Kidney (tissue), 14 donors: ENCODE data around the gene JDP2. TPM values are rescaled to one million over a fixed set of nuclear protein-coding genes. Genes with fewer than 3 reads are reported as not detected.

Source experiments
- DNase-seq, 5 donors: peaks; one replicate each; pipeline ENCODE4 v3.0.0-alpha.2; 2013 to 2020
- FAIRE-seq: peaks from 2 replicates; lab custom pipeline; 2012; peaks lifted over from hg19 to GRCh38; lab: Jason Lieb, UNC
- H3K27ac ChIP-seq, 2 donors: one replicate each; pipeline ENCODE4 v1.7.0; 2013; ENCODE audit warnings: low read depth in 2 of 2, low read length in 2 of 2, inconsistent platforms in 1 of 2
- H3K27me3 ChIP-seq: one replicate; pipeline ENCODE4 v1.7.1; 2013; ENCODE audit warnings: low read length, inconsistent platforms; ENCODE audit not compliant: control insufficient read depth, insufficient read depth
- H3K36me3 ChIP-seq, 3 donors: one replicate each; pipeline versions ENCODE4 v1.7.0 to v1.7.1; 2013; ENCODE audit warnings: low read length in 3 of 3, control low read depth in 1 of 3, inconsistent platforms in 1 of 3; ENCODE audit not compliant: insufficient read depth in 3 of 3, control insufficient read depth in 2 of 3
- H3K4me1 ChIP-seq, 3 donors: one replicate each; pipeline versions ENCODE4 v1.7.0 to v1.7.1; 2013; ENCODE audit warnings: low read length in 3 of 3, inconsistent platforms in 1 of 3, low read depth in 1 of 3; ENCODE audit not compliant: control insufficient read depth in 2 of 3, insufficient read depth in 2 of 3
- H3K4me3 ChIP-seq, 3 donors: one replicate each; pipeline versions ENCODE4 v1.7.0 to v1.8.1; 2013; ENCODE audit warnings: low read length in 3 of 3, control low read depth in 1 of 3, inconsistent platforms in 1 of 3
- H3K9ac ChIP-seq, 3 donors: one replicate each; pipeline versions ENCODE4 v1.7.0 to v1.7.1; 2013; ENCODE audit warnings: low read length in 3 of 3, control low read depth in 1 of 3, inconsistent platforms in 1 of 3
- H3K9me3 ChIP-seq, 3 donors: one replicate each; pipeline versions ENCODE4 v1.7.0 to v1.7.1; 2013; ENCODE audit warnings: low read length in 3 of 3, control low read depth in 1 of 3, inconsistent platforms in 1 of 3; ENCODE audit not compliant: control insufficient read depth in 2 of 3, insufficient read depth in 1 of 3
- CTCF ChIP-seq: IDR thresholded peaks from 3 replicates; pipeline ENCODE4 v1.5.1; 2012; ENCODE audit warnings: mild to moderate bottlenecking, moderate library complexity, borderline replicate concordance; ENCODE audit not compliant: insufficient read depth; ENCODE audit errors: extremely low read depth
- intact Hi-C: fragments of 100-400 bp; cut with DNase I; formaldehyde crosslinking; loops from one replicate; pipeline ENCODE4 v1.11.1; 2022
- polyA plus RNA-seq: library from polyadenylated mRNA; stranded (reverse); fragments of 350-450 nt; fragmentation: Illumina TruSeq; extraction: RNeasy Lipid Tissue Mini Kit (QIAGEN cat#74804); gene quantifications from one replicate; pipeline ENCODE4 v1.2.3, GENCODE V29; 2014; ENCODE audit warnings: low read depth, low replicate concordance; ENCODE audit not compliant: insufficient read depth
- total RNA-seq: library from RNA; stranded (reverse); fragmentation: NEBNext Ultra II Directional; extraction: Animal tissue kit (Norgen Biotek cat#: 25700); gene quantifications from one replicate; pipeline ENCODE4 v1.2.1, GENCODE V29; 2021
- donor health status: control.
- donor health status: control.
- donor health status: control.
- donor health status: control.
- donor health status: control.
- donor health status: DM: yes; HTN: yes; CAD: no.
- donor health status: Normal renal cell carcinoma (clear cell type).

Gene JDP2
- total and polyA plus RNA-seq, 2 donors from 2014 or later = 20.1 to 33.4 TPM

- H3K4me1 ChIP-seq = peaks cover 5 to 73% (median 72%) of the 10 kb centered on the region in 3 donors
- peak overlapping the region in 1 of 3 donors; percentile 12 for H3K9ac ChIP-seq
- peaks cover 0 to 17% (median 0%) of the 10 kb centered on the region in 3 donors for H3K36me3 ChIP-seq
- DNase-seq (peak in 3 of 5 donors; percentile 29 to 51 (median 47)), FAIRE-seq (no peak)
- H3K4me3 ChIP-seq = no peak overlapping the region
- no peaks in the 10 kb centered on the region for H3K27me3 ChIP-seq
- TF ChIP-seq CTCF = no peak
- intact Hi-C loops = no loop called here
- H3K9me3 ChIP-seq = no peaks in the 10 kb centered on the region
- no peak overlapping the region for H3K27ac ChIP-seq
Measured at GRCh38 chr14:75456069-75456996, 28.5 kb downstream of the JDP2 start.

- peaks cover 0 to 17% (median 2%) of the 10 kb centered on the region in 3 donors for H3K36me3 ChIP-seq
- intact Hi-C loops = no loop called here
- H3K27ac ChIP-seq = no peak overlapping the region
- DNase-seq (peak in 1 of 5 donors; percentile 51), FAIRE-seq (no peak)
- H3K27me3 ChIP-seq = no peaks in the 10 kb centered on the region
- peaks cover 5 to 72% (median 69%) of the 10 kb centered on the region in 3 donors for H3K4me1 ChIP-seq
- no peak overlapping the region for H3K4me3 ChIP-seq
- no peaks in the 10 kb centered on the region for H3K9me3 ChIP-seq
- H3K9ac ChIP-seq = peak overlapping the region in 1 of 3 donors; percentile 12
- no peak for TF ChIP-seq CTCF
Measured at GRCh38 chr14:75456997-75457335, 29.1 kb downstream of the JDP2 start.

- peaks cover 2 to 19% (median 5%) of the 10 kb centered on the region in 3 donors for H3K36me3 ChIP-seq
- TF ChIP-seq CTCF = no peak
- no peak overlapping the region for H3K9ac ChIP-seq
- peaks cover 5 to 69% (median 62%) of the 10 kb centered on the region in 3 donors for H3K4me1 ChIP-seq
- H3K27ac ChIP-seq = no peak overlapping the region
- H3K9me3 ChIP-seq = no peaks in the 10 kb centered on the region
- no peak for DNase-seq
- H3K27me3 ChIP-seq = no peaks in the 10 kb centered on the region
- no peak overlapping the region for H3K4me3 ChIP-seq
- intact Hi-C loops = no loop called here
- FAIRE-seq = no peak
Measured at GRCh38 chr14:75457648-75458165, 29.9 kb downstream of the JDP2 start.
